CMK (cell line): Measurements from ENCODE around the gene CBLB.
"Not testable (repeated sequence)": the region's sequence is repeated elsewhere in the genome, so short reads cannot be mapped to it uniquely, and the experiment has no call there.

Source experiments
- DNase-seq: peaks from one replicate; pipeline ENCODE4 v3.0.0-alpha.2; 2010; ENCODE audit warnings: low read depth

The CBLB gene

DNA sequence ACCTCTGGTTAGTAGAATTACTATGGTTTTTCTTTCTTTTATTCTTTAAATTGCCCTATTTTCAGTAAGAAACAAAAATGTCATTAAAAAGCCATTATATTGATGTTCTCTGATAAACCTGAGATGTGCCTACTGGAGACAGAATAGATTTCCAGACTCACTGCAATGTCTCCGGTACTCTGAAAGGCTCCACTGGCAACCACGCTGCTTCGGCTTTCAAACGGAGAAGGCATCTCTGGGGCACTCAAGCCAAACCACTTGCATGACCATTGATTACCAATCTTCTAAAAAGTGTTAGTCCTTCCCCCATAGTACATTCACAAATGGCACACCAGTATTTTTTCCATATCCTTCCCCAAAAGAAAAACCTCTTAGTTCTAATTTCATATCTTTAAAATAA is 82.6 kb downstream of the CBLB start:
- no peak for DNase-seq

DNA sequence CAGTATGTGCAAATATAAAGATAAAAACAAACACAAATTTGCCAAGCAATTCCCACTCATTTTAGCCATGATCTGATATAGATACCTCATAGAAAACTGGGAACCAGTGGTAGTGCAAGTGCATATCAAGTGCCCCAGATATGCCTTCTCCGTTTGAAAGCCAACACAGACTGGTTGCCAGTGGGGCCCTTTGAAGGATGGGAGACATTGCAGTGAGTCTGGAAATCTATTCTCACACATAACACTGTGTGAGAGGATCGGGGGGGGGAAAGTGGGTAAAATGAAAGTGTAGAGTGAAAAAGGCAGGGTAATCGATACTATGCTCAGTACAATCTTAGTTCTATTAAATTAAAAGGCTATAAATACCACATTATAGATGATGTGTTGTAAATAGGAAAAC is 83.0 kb downstream of the CBLB start:
- no peak for DNase-seq

GRCh38 chr3:105783631-105784030 is 85.2 kb downstream of the CBLB start:
- DNase-seq, result no peak

DNA sequence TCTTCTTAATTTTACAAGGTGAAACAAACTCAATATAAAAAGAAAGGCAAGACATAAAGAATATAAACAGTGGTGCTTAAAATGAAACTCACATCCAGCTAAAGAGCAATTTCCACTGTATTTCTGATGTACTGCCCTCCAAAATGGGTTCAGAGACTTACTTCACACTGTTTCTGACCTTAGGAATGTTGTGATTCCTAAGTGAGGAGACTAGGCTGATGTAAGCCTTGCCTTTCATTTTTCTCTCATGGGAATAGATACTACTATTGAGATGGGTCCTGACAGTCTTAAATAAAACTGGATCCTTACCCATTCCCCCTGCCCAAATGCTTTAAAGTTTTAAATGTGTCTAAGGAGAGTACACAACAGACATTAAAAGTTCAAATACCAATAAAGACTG is 86.9 kb downstream of the CBLB start:
- DNase-seq, result no peak

- DNase-seq, result no peak
Measured at GRCh38 chr3:105780107-105780506, 88.7 kb downstream of the CBLB start.

DNA sequence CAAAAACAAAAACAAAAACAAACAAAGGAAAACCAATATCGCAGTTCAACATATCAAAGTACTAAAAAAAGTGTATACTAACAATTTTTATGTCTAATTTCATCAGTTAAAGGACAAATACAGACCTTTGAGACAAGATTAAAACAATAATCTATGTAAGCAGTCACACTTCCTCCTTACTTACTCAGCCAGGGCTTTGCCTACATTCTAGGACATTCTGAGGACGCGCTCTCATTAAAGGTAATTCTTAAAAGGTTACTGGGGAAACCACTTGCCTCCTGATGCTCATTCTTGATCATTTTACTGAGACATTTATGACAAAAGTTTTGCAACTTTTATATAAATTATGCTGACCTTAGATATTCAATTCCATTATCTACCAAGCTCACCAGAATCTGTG is 93.4 kb downstream of the CBLB start:
- DNase-seq, result no peak

GRCh38 chr3:105774444-105775180 is 94.2 kb downstream of the CBLB start:
- no peak for DNase-seq

DNA sequence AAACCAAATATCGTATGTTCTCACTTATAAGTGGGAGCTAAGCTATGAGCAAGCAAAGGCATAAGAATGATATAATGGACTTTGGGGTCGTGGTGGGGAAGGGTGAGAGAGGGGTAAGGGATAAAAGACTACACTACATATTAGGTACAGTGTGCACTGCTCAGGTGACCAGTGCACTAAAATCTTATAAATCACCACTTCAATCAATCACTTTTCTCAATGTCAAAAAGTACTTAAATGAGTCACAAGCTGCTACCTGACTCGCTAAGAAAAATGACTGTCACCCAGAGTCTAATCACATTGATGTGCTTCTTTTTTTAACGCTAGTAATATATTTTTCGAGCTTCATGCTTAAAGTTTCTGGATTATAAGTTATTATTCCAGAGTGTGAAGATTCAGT is 95.5 kb downstream of the CBLB start:
- DNase-seq, result no peak

DNA sequence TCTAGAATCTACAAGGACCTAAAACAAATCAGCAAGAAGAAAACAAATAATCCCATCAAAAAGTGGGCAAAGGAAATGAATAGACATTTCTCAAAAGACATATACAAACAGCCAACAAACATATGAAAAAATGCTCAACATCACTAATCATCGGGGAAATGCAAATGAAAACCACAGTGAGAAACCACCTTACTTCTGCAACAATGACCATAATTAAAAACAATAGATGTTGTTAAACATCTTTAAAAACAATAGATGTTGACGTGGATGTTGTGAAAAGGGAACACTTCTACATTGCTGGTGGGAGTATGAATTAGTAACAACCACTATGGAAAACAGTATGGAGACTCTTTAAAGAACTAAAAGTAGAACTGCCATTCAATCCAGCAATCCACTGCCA is 96.2 kb downstream of the CBLB start:
- no peak for DNase-seq

DNA sequence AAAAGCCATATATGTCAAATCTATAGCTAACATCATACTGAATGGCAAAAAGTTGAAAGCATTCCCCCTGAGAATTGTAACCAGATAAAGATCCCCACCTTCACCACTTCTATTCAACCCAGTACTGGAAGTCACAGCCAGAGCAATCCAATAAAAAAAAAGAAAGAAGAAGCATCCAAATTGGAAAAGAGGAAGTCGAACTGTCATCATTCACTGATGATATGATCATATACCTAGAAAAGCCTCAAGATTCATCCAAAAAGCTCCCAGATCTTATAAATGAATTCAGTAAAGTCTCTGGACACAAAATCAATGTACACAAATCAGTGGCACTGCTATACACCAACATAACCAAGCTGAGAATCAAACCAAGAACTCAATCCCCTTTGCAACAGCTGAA is 97.4 kb downstream of the CBLB start:
- DNase-seq, result no peak

DNA sequence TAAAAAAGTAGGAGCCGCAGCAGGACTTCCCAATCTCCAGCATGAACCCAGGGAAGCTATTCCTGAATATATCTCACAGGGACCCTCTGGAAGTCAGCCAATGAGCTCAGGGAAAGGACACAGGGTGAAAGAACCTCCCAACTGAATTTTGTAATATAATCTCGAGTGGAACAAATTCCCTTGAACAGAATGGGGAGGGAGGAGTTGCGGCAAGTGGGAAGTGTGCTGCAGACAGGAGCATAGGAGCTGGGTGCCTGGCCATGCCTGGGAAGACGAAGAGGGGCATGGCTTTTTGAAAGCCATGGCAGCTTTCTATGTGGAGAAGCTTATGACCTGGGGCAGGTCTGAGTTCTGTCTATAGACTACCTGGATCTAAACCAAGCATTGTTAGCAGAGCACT is 98.4 kb downstream of the CBLB start:
- DNase-seq, result no peak

GRCh38 chr3:105767776-105768175 is 101.0 kb downstream of the CBLB start:
- no peak for DNase-seq

GRCh38 chr3:105767216-105767615 is 101.6 kb downstream of the CBLB start:
- DNase-seq, result no peak

- no peak for DNase-seq
Measured at GRCh38 chr3:105765308-105765639, 103.5 kb downstream of the CBLB start.

GRCh38 chr3:105764378-105765307 is 104.2 kb downstream of the CBLB start:
- no peak for DNase-seq

DNA sequence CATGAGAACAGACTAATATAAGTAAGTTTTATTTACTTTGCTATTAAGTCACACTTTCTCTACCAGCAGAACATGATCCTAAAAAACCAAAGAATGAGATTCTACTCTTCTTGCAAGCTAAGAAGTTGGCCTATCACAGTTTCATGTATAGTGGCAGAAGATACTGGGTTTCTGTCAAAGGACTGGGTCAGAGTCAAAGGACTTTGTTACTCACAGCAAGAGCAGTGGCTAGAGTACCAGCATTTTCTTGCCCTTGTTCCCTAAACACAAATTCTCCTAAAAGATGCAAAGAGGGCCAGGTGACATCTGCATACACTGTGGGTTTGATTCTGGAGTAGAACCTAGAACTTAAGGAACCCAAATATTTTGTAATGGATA is 105.2 kb downstream of the CBLB start:
- DNase-seq, result no peak

- DNase-seq, result no peak
Measured at GRCh38 chr3:105762749-105763658, 105.8 kb downstream of the CBLB start.

DNA sequence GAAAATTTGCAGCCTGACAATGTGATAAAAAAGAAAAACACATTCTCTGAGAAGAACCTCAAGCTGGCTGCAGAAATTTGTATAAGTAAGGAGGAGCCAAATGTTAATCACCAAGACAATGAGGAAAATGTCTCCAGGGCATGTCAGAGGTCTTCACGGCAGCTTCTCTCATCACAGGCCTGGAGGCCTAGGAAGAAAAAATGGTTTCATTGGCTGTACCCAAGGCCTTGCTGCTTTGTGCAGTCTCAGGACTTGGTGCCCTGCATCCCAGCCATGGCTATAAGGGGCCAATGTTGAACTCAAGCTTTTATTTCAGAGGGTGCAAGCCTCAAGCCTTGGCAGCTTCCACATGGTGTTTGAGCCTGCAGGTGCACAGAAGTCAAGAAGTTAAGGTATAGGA is 106.6 kb downstream of the CBLB start:
- not testable (repeated sequence) for DNase-seq

DNA sequence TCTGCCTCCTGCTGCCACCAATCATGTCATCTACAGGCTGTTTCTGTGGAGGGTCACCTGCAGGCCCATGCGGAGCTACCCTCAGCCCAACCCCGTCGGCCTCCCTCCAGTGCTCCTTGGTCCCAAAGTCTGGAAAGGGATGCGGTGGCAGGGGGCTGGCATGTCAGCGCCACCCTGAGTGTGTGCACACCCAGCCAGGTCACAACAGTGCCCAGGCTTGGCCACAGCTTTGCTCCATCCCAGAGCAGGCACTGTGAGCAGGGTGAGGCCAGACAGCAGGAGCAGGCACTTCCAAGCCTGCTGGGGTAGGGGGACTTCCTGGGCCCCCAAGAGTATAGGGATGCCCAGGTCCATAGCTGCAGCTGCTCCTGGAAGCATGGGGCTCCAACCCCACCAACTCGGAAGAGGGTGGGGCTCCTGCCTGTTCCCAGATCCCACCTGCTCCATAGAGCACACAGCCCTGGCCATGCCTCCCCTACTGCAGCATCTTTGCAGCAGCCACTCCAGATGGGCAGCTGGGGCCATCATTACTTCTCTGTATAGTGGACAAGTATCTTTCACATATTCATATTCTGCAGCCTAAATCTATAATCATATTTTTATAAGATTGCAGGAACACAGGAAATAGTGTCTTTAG is 109.3 kb downstream of the CBLB start:
- no peak for DNase-seq

DNA sequence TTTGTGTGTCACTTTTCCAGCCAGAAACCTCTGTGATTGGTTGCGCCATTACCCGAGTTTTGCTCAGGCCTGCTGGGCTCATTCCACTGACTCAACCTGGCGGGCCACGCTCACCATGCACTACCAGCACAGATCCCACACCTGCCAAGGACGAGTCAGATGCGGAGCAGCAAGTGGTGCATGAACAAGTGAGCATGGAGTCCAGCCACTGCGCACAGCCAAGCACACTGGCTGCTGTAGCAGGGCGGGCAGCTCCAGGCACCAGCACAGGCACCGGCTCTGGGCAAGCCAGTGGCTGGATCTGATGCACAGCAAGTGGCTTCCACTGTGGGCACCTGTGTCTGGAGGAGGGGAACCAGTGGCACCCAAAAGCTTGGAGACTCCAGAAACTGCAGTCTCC is 110.4 kb downstream of the CBLB start:
- DNase-seq, result no peak

GRCh38 chr3:105755121-105755886 is 113.5 kb downstream of the CBLB start:
- DNase-seq, result no peak
